HG03565 (cell line): ENCODE results near the gene STRBP.

Source experiments
- ATAC-seq: cut with Tn5 transposase; IDR thresholded peaks from one replicate; pipeline ENCODE4 v1.9.1; 2021; ENCODE audit warnings: mild to moderate bottlenecking, moderate library complexity; ENCODE audit not compliant: unreplicated experiment

The STRBP gene

GRCh38 chr9:123138163-123138562 is 130.2 kb downstream of the STRBP start:
- ATAC-seq = no peak

- no peak for ATAC-seq
Measured at GRCh38 chr9:123135430-123135829, 133.0 kb downstream of the STRBP start.

- no peak for ATAC-seq
Measured at GRCh38 chr9:123132696-123133095, 135.7 kb downstream of the STRBP start.

GRCh38 chr9:123131993-123132392 is 136.4 kb downstream of the STRBP start:
- ATAC-seq = no peak

GRCh38 chr9:123131258-123131657 is 137.1 kb downstream of the STRBP start:
- ATAC-seq = no peak

- no peak for ATAC-seq
Measured at GRCh38 chr9:123129423-123129822, 139.0 kb downstream of the STRBP start.

GRCh38 chr9:123128591-123128990 is 139.8 kb downstream of the STRBP start:
- ATAC-seq = no peak

GRCh38 chr9:123127512-123128075 is 140.8 kb downstream of the STRBP start:
- ATAC-seq = no peak

GRCh38 chr9:123121457-123121856 is 146.9 kb downstream of the STRBP start:
- ATAC-seq = no peak

GRCh38 chr9:123120953-123121352 is 147.4 kb downstream of the STRBP start:
- ATAC-seq = no peak

- ATAC-seq = no peak
Measured at GRCh38 chr9:123120131-123120530, 148.3 kb downstream of the STRBP start.

GRCh38 chr9:123119566-123119965 is 148.8 kb downstream of the STRBP start:
- no peak for ATAC-seq

GRCh38 chr9:123116036-123116435 is 152.3 kb downstream of the STRBP start:
- no peak for ATAC-seq

- no peak for ATAC-seq
Measured at GRCh38 chr9:123115146-123115913, 153.1 kb downstream of the STRBP start.

- ATAC-seq = no peak
Measured at GRCh38 chr9:123113185-123113584, 155.2 kb downstream of the STRBP start.

- no peak for ATAC-seq
Measured at GRCh38 chr9:123112015-123112975, 156.1 kb downstream of the STRBP start.

- ATAC-seq = no peak
Measured at GRCh38 chr9:123111427-123112014, 156.9 kb downstream of the STRBP start.

GRCh38 chr9:123109540-123110279 is 158.7 kb downstream of the STRBP start:
- ATAC-seq = no peak

- no peak for ATAC-seq
Measured at GRCh38 chr9:123108976-123109375, 159.4 kb downstream of the STRBP start.

- no peak for ATAC-seq
Measured at GRCh38 chr9:123107639-123108285, 160.6 kb downstream of the STRBP start.
